MM.1S (cell line): ENCODE measurements around the gene SMIM33.

ENCODE experiments used
- DNase-seq: peaks from one replicate; pipeline ENCODE4 v3.0.0-alpha.2; 2015
- H2AFZ ChIP-seq: fragments of 300-600 bp; sonication (generic); 2 replicates; pipeline ENCODE4 v1.6.0; 2016; ENCODE audit warnings: antibody characterized with exemption, low read length
- H3F3A ChIP-seq: fragments of 300-600 bp; sonication (generic); 2 replicates; pipeline ENCODE4 v1.6.1; 2016; ENCODE audit warnings: mild to moderate bottlenecking, antibody characterized with exemption, low read length, moderate library complexity, mixed read lengths; ENCODE audit not compliant: insufficient read depth
- H3K27ac ChIP-seq: fragments of 300-600 bp; sonication (generic); 2 replicates; pipeline ENCODE4 v1.5.1; 2016; ENCODE audit warnings: mild to moderate bottlenecking, low read length
- H3K27me3 ChIP-seq: fragments of 300-600 bp; sonication (generic); replicated peaks from 2 replicates; pipeline ENCODE4 v1.6.0; 2016; ENCODE audit warnings: low read length; ENCODE audit not compliant: insufficient read depth
- H3K36me3 ChIP-seq: fragments of 300-600 bp; sonication (generic); replicated peaks from 2 replicates; pipeline ENCODE4 v1.6.1; 2016; ENCODE audit warnings: mild to moderate bottlenecking, low read length, mixed read lengths; ENCODE audit not compliant: insufficient read depth
- H3K4me1 ChIP-seq: fragments of 300-600 bp; sonication (generic); 2 replicates; pipeline ENCODE4 v1.6.1; 2016; ENCODE audit warnings: low read length, mixed read lengths
- H3K4me2 ChIP-seq: fragments of 300-600 bp; sonication (generic); 2 replicates; pipeline ENCODE4 v1.6.0; 2016; ENCODE audit warnings: low read depth, low read length
- H3K4me3 ChIP-seq: fragments of 300-600 bp; sonication (generic); 2 replicates; pipeline ENCODE4 v1.5.1; 2016; ENCODE audit warnings: low read length, mixed read lengths
- H3K79me2 ChIP-seq: fragments of 300-600 bp; sonication (generic); 2 replicates; pipeline ENCODE4 v1.6.1; 2016; ENCODE audit warnings: mixed run types, low read length, mixed read lengths
- H3K9ac ChIP-seq: fragments of 300-600 bp; sonication (generic); 2 replicates; pipeline ENCODE4 v1.6.1; 2016; ENCODE audit warnings: low read length, mixed read lengths
- H3K9me2 ChIP-seq: fragments of 300-600 bp; sonication (generic); replicated peaks from 2 replicates; pipeline ENCODE4 v1.6.1; 2016; ENCODE audit warnings: mild to moderate bottlenecking, low read length, mixed read lengths; ENCODE audit not compliant: insufficient read depth
- H3K9me3 ChIP-seq: fragments of 300-600 bp; sonication (generic); replicated peaks from 2 replicates; pipeline ENCODE4 v1.6.1; 2016; ENCODE audit warnings: mild to moderate bottlenecking, low read length, mixed read lengths; ENCODE audit not compliant: insufficient read depth
- H4K20me1 ChIP-seq: fragments of 300-600 bp; sonication (generic); 2 replicates; pipeline ENCODE4 v1.6.1; 2016; ENCODE audit warnings: mild to moderate bottlenecking, low read length, moderate library complexity, mixed read lengths; ENCODE audit not compliant: insufficient read depth
- CTCF ChIP-seq: fragments of 300-600 bp; sonication (generic); IDR thresholded peaks from 2 replicates; pipeline ENCODE4 v1.5.1; 2016; ENCODE audit warnings: antibody characterized with exemption, low read length, mixed read lengths
- EZH2 ChIP-seq: fragments of 300-600 bp; sonication (generic); optimal IDR thresholded peaks from 2 replicates; pipeline ENCODE3; 2017; ENCODE audit warnings: low read depth, mild to moderate bottlenecking, antibody characterized with exemption, low read length, mixed read lengths
- EZH2phosphoT487 ChIP-seq: fragments of 300-600 bp; sonication (generic); IDR thresholded peaks from 2 replicates; pipeline ENCODE4 v1.6.1; 2018; ENCODE audit warnings: antibody characterized with exemption, low read length

The SMIM33 gene

DNA sequence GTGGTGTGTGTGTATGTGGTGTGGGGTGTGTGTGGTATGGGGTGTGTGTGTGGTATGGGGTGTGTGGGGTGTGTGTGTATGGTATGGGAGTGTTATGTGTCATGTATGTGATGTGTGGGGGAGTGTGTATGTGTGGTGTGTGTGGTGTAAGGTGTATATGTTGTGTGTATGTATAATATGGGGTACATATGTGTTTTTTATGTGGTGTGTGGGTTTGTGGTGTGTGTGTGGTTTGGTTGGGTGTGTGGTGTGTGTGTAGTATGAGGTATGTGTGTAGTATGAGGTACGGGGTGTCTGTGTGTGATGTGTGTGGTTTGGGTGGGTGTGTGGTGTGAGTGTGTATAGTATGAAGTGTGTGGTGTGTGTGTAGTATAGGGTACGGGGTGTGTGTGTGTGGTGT is 19.6 kb upstream of the SMIM33 start:
- Histone ChIP-seq H3K9me3 (no peaks in the 10 kb centered on the region), H3K27me3 (no peaks in the 10 kb centered on the region), H3K4me1 (no peaks in the 10 kb centered on the region), H3K79me2 (no peaks in the 10 kb centered on the region), H3K27ac (no peak overlapping the region), H2AFZ (no peak overlapping the region), H3K36me3 (no peaks in the 10 kb centered on the region), H4K20me1 (no peaks in the 10 kb centered on the region), H3K4me2 (no peak overlapping the region), H3K4me3 (no peak overlapping the region), H3K9me2 (no peaks in the 10 kb centered on the region), H3K9ac (no peak overlapping the region), H3F3A (no peaks in the 10 kb centered on the region)
- TF ChIP-seq EZH2 (no peak), CTCF (no peak), EZH2phosphoT487 (no peak)
- no peak for DNase-seq

DNA sequence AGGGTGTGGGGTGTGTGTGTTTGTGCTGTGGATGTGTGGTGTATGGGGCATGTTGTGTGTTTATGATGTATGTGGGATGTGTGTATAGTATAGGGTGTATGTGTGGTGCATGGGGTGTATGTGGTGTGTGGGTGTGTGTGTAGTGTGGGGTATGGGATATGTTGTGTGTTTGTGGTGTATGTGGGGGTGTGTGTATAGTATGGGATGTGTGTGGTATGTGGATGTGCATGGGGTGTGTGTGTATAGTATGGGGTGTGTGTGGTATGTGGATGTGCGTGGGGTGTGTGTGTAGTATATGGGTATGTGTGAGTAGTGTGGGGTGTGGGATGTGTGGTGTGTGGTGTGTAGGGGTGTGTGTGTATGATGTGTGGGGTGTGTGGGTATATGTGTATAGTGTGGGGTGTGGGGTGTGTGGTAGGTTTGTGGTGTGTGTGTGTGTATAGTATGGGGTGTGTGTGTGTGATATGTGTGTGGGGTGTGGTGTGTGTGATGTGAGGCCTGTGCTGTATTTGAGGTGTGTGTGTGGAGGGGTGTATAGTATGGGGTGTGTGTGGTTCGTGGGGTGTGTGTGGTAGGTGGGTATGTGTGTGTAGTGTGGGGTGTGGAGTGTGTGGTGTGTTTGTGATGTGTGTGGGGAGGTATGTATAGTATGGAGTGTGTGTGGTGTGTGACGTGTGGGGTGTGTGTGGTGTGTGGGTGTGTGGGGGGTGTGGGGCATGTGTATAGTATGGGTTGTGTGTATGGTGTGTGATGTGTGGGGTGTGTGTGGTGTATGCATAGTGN is 18.7 kb upstream of the SMIM33 start:
- Histone ChIP-seq H3K4me2 (no peak overlapping the region), H3K9ac (no peak overlapping the region)

GRCh38 chr5:139453683-139454567 is 16.9 kb upstream of the SMIM33 start:
- H3K9ac ChIP-seq, result no peak overlapping the region
- no peak overlapping the region for H3K27ac ChIP-seq
- H3F3A ChIP-seq, result no peaks in the 10 kb centered on the region
- H3K79me2 ChIP-seq, result no peaks in the 10 kb centered on the region
- no peaks in the 10 kb centered on the region for H3K9me3 ChIP-seq
- no peak overlapping the region for H2AFZ ChIP-seq
- no peaks in the 10 kb centered on the region for H3K9me2 ChIP-seq
- no peaks in the 10 kb centered on the region for H3K27me3 ChIP-seq
- no peak overlapping the region for H3K4me3 ChIP-seq
- no peak overlapping the region for H3K4me2 ChIP-seq
- TF ChIP-seq EZH2, result no peak
- TF ChIP-seq EZH2phosphoT487, result no peak
- TF ChIP-seq CTCF, result no peak
- no peaks in the 10 kb centered on the region for H3K4me1 ChIP-seq
- no peak for DNase-seq
- no peaks in the 10 kb centered on the region for H4K20me1 ChIP-seq
- no peaks in the 10 kb centered on the region for H3K36me3 ChIP-seq

More for the DNA sequence above, 18.7 kb upstream of the SMIM33 start:
- Histone ChIP-seq H3K36me3 (no peaks in the 10 kb centered on the region), H3K79me2 (no peaks in the 10 kb centered on the region), H3K4me1 (no peaks in the 10 kb centered on the region), H3K9me2 (no peaks in the 10 kb centered on the region), H4K20me1 (no peaks in the 10 kb centered on the region), H2AFZ (no peak overlapping the region), H3K9me3 (no peaks in the 10 kb centered on the region), H3K27ac (no peak overlapping the region), H3F3A (no peaks in the 10 kb centered on the region), H3K27me3 (no peaks in the 10 kb centered on the region), H3K4me3 (no peak overlapping the region)
- DNase-seq, result no peak
- no peak for TF ChIP-seq EZH2
- TF ChIP-seq EZH2phosphoT487, result no peak
- TF ChIP-seq CTCF, result no peak
